Stimulated activated CD8-positive, alpha-beta memory T cell treated with anti-CD3 and anti-CD28 coated beads, Interleukin-15, amount 100 ng/mL, for 24 hours (primary cell): Measurements from ENCODE around the gene SSH2.
"Not testable (repeated sequence)": the region's sequence is repeated elsewhere in the genome, so short reads cannot be mapped to it uniquely, and the experiment has no call there.

Experiments used
- DNase-seq: peaks from one replicate; pipeline ENCODE4 v3.0.0-alpha.2; 2020; ENCODE audit warnings: low read depth

The SSH2 gene

DNA sequence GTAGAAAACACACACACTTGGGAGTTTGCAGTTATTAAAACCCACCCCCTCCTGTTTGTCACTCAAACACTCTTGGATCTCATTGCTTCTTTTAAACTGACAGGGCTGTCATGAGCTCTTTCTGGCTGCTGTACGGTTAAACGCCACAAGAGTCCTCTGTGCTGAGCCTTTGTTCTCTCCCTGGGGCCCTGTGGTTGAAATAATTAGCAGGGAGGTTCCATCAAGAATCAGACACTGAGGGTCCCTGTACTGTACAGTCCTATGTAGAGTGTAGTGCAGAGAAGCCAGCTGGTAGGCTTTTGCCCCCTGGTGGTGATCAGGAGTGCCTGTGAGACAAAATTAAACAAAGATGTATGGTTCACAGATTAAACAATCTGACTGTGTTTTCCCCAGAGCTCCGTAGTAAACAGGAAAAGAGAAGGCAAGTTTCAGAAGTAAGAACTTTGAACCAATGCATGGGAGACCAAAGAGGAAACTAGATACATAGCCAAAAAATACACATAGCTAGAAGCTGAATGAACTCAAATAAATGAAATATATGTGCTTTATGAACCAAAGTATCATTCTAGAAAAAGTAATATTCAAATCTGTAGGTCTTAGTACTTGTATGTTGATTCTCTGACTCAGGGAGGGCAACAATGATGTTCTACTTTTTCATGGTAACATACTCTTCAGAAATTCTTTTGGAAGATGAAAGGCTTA, 1.4 kb upstream of the SSH2 start:
- no peak for DNase-seq

DNA sequence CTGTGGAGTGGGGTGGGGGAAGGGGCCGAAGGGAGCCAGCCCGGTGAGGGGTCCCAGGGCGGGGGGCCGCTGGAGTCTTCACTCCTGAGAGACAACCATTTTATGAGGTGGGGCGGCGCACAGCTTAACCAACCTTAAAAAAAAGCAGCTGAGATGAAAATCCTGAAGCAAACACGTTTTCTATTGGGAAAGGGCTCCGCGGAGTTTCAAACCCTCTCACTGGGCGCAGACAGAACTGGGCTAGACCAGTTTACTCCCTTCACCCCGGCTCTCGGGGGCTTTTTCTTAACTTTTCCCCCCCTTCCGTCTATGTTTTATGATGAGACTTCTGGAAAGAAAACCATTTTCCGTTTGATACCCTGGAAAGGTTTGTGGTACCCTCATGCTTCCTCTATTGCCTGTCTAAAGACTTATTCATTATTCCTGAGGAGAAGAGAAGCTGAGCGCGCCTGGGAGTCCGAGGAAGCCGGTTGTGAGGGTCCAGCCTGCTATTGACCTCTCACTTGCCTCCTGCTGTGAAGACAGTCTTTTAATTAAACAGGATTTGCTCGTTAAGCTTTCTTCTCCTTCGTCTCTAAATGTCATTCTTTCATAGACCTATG, 482 bp upstream of the SSH2 start:
- DNase-seq = no peak

- no peak for DNase-seq
These were observed 959 bp downstream of the SSH2 start for GRCh38 chr17:29929006-29929532.

DNA sequence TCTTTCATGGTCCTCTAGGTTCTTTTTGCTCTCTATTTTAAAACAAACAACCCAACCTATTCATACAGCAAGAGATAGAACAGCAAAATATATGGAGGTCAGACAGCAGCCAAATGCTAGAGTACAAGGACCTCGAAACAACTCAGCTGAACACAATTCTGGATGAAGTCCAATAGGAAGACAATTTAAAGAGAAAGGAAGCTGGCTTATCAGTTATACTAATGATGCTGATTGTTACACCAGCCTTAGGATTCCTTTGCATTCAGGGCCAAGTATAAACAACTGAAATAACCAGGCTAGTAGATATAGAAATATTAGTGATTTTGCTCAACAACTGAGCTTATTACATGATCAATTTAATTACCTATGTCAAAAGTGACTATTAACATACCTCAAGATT, 2.5 kb downstream of the SSH2 start:
- no peak for DNase-seq

DNA sequence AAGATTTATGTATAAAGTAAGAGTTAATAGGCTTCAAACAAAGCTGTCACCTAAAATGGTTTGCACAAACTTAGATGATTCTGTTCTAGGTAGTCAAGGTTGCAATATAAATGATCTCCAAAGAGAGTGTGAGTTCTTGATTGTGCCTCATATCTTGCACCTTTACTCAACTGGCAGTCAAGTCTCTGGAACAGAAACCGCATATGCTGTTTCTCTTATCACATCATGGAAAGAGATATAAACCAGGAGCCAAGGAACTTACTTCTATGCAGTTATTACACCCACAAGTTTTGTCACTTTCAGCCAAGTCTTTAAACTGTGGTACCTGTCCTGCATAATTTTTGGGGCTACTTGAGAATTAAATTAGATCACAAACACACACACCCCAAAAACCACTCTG, 5.2 kb downstream of the SSH2 start:
- DNase-seq = no peak

DNA sequence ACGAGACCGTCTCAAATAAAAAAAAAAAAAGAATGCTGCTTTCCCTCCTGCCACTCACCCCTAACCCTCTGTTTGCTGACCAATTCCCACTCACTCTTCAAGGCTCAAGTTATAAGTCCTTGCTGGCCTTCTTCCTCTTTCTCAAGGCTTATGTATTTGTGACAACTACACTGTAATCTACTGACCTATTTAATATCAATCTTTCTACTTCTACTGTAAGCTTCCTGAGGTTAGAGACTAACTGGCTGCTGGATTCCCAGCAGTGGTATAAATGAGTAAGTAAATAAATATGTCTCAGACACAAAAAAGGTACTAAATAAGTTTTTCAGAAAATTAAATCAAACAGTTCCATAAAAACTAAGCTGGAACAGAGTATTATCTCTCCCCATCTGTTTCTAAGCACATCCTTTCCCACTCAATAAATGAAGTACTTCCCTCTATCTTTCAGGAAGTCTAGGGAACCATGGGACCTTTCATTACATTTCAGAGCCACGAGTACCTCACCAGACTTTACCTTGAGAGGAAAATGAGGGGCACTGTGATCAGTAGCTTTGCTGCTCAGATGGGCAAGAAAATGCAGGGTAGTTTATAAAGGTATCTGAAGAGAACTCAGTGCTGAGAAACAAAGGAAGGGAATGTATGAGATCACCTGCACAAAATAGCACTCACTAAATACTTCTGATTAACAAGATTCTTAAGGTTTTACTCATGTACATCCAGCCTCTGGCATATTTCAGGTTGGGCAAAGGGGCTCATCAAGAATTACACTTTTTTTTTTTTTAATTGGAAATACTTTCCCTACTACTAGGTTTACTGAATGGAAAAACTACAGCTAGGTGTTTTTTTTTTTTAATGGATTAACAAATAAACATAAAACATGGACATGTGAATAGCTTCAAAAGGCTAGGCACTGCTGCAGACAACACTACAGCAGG, 10.8 kb downstream of the SSH2 start:
- DNase-seq = no peak

DNA sequence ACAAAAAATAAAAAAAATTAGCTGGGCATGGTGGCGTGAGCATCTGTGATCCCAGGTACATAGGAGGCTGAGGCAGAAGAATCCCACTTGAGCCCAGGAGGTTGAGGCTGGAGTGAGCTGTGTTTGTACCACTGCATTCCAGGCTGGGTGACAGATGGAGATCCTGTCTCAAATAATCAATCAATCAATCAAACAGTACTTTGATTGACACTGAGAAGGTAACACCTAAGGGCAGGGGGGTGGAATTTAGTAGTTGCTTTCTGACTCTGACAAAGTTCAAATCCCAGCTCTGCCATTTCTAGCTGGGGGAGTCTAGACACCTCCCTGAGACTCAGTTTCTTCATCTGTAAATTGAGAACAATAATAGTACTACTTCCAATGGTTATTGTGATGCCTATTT, 12.0 kb downstream of the SSH2 start:
- DNase-seq = no peak

DNA sequence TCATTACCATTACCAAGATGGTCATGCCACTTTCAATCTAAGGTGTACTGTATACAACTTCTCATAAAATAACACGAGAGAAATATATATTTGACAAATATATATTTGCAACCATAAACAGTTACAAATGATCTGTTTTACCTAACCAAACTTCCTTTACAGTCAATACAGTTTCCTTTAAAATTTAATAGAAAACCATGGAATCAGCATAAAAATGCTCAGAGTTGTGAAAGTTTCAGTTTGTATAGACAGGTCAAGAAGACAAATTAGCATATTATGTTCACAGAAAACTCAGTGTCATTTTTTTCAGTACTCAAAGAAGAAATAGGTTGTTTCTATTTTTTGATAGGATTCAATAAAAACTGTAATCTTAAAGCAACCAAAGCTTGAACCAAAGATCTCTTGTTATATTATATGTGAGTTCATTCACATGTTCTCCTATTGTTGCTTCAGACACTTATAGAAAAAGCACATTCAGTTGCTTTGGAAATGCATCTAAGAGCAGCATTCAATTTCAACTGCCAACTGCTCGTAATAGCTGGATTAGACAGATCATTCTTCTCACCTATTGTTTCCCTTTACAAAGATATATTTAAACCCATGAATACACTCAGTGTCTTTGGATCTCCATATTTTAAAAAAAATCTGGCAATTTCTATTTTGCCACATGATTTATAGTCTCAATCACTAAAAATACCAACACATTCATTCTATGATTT, 15.1 kb downstream of the SSH2 start:
- no peak for DNase-seq

GRCh38 chr17:29911641-29912177, 18.3 kb downstream of the SSH2 start:
- no peak for DNase-seq

DNA sequence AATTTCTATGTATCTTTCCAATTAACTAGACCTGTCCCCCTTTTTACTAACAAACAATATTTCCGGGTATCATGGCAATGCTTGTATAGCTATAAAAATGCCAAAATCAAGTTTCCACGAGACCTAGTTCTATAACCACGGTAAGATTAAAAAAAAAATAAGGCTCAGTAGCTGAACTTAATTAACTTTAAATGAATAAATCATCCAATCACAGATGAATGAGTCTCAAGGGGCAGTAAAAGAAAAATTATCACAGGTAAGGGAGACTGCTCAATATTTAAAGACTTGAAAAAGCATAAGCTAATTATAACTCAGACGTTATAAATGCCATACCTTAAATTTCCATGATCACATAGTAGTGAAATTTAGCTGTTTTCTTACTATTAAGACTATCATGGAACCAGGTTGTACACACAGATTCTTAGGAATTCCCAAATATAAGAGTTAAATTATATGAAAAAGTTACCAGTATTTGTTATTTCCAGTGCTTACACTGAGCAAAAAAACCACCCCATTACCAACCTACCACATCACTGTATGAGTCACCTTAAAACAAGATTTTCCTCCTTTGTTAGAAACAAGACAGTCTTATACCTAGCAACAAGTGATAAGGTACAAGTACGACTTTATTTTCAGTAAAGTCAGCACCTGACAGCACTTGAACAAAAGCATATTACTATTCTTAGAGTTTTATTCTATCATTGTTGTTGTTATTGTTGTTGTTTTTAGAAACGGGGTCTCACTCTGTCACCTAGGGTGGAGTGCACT, 20.6 kb downstream of the SSH2 start:
- DNase-seq = no peak

- DNase-seq = no peak
These were observed 23.1 kb downstream of the SSH2 start for GRCh38 chr17:29906969-29907368.

- no peak for DNase-seq
These were observed 24.2 kb downstream of the SSH2 start for GRCh38 chr17:29905879-29906167.

DNA sequence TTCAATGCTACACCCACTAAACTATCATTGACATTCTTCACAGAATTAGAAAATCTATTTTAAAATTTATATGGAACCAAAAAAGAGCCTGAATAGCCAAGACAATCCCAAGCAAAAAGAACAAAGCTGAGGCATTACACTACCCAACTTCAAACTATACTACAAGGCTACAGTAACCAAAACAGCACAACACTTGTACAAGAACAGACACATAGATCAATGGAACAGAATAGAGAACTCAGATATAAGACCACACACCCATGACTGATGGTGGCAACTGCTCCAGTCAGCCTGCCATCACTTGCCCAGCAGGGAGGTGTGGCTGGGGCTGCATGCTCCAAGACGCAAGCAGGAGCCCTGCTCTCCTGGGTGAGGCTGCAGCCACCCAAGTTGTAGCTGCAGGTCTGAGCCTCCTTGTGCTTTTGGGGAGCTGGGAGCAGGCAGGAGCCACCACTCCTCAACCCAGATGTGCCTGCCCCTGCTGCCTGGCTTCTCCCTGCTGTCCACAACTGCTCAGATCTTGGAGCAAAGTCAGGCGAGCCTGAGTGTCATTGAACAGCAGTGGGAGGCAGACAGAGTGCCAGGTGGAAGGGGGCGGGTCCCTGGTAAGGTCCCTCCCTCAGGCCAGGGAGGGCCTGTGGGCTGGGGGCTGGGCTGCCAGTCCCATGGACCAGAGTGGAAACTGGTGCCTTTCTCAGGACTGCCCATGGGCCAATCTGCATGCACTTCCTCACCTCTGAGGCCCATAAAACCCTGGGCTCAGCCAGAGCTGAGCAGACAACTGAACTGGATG, 24.7 kb downstream of the SSH2 start:
- DNase-seq = no peak

DNA sequence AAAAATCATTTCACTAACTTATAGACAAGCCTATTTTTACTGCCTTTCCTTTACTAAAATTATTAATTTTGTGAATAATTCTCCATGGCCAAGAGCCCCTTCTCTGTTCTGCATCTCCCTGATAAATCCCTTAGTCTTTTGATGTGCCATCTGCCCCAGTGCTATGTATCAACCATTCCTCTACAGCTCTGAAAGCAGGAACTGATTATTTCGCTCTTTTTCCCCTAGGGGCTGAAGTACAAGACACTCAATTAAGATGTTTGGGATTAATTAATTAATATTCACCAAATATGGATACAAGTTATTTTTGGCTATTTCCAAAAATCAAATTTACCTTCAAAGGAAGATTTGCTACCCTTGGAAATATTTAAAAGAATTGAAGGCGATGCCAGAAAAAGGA, 26.6 kb downstream of the SSH2 start:
- DNase-seq = no peak

DNA sequence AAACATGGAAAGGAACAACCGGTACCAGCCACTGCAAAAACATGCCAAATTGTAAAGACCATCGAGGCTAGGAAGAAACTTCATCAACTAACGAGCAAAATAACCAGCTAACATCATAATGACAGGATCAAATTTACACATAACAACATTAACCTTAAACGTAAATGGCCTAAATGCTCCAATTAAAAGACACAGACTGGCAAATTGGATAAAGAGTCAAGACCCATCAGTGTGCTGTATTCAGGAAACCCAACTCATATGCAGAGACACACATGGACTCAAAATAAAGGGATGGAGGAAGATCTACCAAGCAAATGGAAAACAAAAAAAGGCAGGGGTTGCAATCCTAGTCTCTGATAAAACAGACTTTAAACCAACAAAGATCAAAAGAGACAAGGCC, 32.9 kb downstream of the SSH2 start:
- DNase-seq = not testable (repeated sequence)

GRCh38 chr17:29892201-29892600, 37.8 kb downstream of the SSH2 start:
- no peak for DNase-seq

DNA sequence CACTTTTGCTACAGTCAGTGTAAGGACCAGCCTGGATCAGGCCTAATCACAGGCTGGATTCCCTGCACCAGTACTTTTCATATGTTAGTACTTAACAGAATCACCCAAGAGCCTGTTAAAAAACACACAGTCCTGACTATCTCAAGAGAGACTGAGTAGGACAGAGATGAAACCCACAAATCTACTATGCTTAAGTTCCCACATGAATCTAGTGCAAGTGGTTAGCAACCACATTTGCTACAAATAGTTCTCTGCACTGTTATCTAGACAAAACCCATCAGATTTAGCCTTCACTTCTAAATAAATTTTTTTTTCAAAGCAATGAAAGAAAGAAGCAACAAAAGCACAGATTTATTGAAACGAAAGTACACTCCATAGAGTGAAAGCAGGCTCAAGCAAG, 38.9 kb downstream of the SSH2 start:
- no peak for DNase-seq

DNA sequence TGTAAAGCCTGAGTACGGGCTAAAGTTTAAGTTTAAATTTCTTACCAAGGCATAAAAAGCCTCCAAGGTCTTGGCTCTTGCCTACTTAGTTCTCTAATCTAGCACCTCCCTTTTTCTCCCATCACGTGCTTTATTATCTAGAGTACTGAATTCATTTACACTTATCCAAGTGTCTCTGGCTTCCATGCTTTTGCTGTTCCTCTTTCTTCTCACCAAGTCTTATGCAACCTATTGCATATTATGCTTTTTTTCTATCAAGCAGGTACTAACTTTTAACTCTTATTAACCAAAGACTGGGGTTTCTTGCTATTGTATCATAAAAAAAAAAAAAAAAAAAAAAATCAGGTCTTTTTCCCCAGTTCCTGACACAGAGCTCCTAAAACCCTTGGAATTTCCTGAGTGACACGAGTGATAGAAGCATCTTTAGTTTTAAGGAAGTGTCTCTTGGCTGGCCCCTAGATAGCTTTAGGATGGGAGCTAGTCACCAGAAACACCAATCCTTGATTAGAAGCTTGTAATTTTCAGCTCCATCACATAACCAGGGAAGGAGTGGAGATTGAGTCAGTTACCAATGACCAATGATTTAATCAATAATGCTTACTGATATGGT, 44.9 kb downstream of the SSH2 start:
- DNase-seq = no peak

- no peak for DNase-seq
These were observed 46.5 kb downstream of the SSH2 start for GRCh38 chr17:29883497-29883896.

GRCh38 chr17:29881256-29881655, 48.8 kb downstream of the SSH2 start:
- no peak for DNase-seq
